HUES48 (cell line): ENCODE results near the gene JAKMIP1.
"Not testable (repeated sequence)": the region's sequence is repeated elsewhere in the genome, so short reads cannot be mapped to it uniquely, and the experiment has no call there.

Experiments used
- H3K27ac ChIP-seq: one replicate; pipeline ENCODE4 v1.7.0; 2013; ENCODE audit warnings: low read depth, low read length, inconsistent platforms
- H3K27me3 ChIP-seq: 2 replicates; pipeline ENCODE4 v1.6.1; 2013; ENCODE audit warnings: mild to moderate bottlenecking, low read length; ENCODE audit not compliant: control insufficient read depth, insufficient read depth
- H3K36me3 ChIP-seq: 2 replicates; pipeline ENCODE4 v1.6.1; 2013; ENCODE audit warnings: low read length; ENCODE audit not compliant: control insufficient read depth, insufficient read depth
- H3K4me1 ChIP-seq: 2 replicates; pipeline ENCODE4 v1.6.1; 2013; ENCODE audit warnings: mild to moderate bottlenecking, low read length; ENCODE audit not compliant: control insufficient read depth, insufficient read depth
- H3K4me3 ChIP-seq: 2 replicates; pipeline ENCODE4 v1.5.1; 2013; ENCODE audit warnings: mild to moderate bottlenecking, low read depth, low read length
- H3K9ac ChIP-seq: 2 replicates; pipeline ENCODE4 v1.6.1; 2013; ENCODE audit warnings: mild to moderate bottlenecking, low read depth, low read length, moderate library complexity
- H3K9me3 ChIP-seq: 2 replicates; pipeline ENCODE4 v1.6.1; 2013; ENCODE audit warnings: low read length; ENCODE audit not compliant: control insufficient read depth, insufficient read depth

The JAKMIP1 gene

GRCh38 chr4:6209921-6210320, 9.6 kb upstream of the JAKMIP1 start:
- Histone ChIP-seq H3K4me3 (no peak overlapping the region), H3K4me1 (no peaks in the 10 kb centered on the region), H3K9ac (no peak overlapping the region), H3K27ac (no peak overlapping the region), H3K27me3 (no peaks in the 10 kb centered on the region), H3K36me3 (no peaks in the 10 kb centered on the region), H3K9me3 (no peaks in the 10 kb centered on the region)

- not testable (repeated sequence) for H3K27me3 ChIP-seq, H3K9ac ChIP-seq, H3K9me3 ChIP-seq, H3K36me3 ChIP-seq, H3K4me1 ChIP-seq, H3K4me3 ChIP-seq, H3K27ac ChIP-seq
Measured at GRCh38 chr4:6209291-6209690, 8.9 kb upstream of the JAKMIP1 start.

- H3K27ac ChIP-seq, result no peak overlapping the region
- no peak overlapping the region for H3K4me3 ChIP-seq
- H3K4me1 ChIP-seq, result no peaks in the 10 kb centered on the region
- H3K27me3 ChIP-seq, result no peaks in the 10 kb centered on the region
- H3K9me3 ChIP-seq, result no peaks in the 10 kb centered on the region
- no peak overlapping the region for H3K9ac ChIP-seq
- no peaks in the 10 kb centered on the region for H3K36me3 ChIP-seq
Measured at GRCh38 chr4:6208416-6208815, 8.1 kb upstream of the JAKMIP1 start.

- H3K27me3 ChIP-seq, result no peaks in the 10 kb centered on the region; the same call in 1 of the 2 replicates
- H3K36me3 ChIP-seq, result no peaks in the 10 kb centered on the region
- no peak overlapping the region for H3K4me3 ChIP-seq
- H3K9me3 ChIP-seq, result no peaks in the 10 kb centered on the region
- H3K9ac ChIP-seq, result no peak overlapping the region
- no peak overlapping the region for H3K27ac ChIP-seq
- no peaks in the 10 kb centered on the region for H3K4me1 ChIP-seq
Measured at GRCh38 chr4:6207602-6208001, 7.3 kb upstream of the JAKMIP1 start.

- Histone ChIP-seq H3K27me3 (peaks cover 1% of the 10 kb centered on the region), H3K9ac (no peak overlapping the region), H3K27ac (no peak overlapping the region), H3K4me3 (no peak overlapping the region), H3K36me3 (no peaks in the 10 kb centered on the region), H3K4me1 (no peaks in the 10 kb centered on the region), H3K9me3 (no peaks in the 10 kb centered on the region)
Measured at GRCh38 chr4:6206771-6207290, 6.5 kb upstream of the JAKMIP1 start.

- H3K4me1 ChIP-seq, result no peaks in the 10 kb centered on the region
- H3K4me3 ChIP-seq, result no peak overlapping the region
Measured at GRCh38 chr4:6205973-6206372, 5.6 kb upstream of the JAKMIP1 start.

GRCh38 chr4:6205567-6205931, 5.2 kb upstream of the JAKMIP1 start:
- Histone ChIP-seq H3K9me3 (no peaks in the 10 kb centered on the region), H3K36me3 (no peaks in the 10 kb centered on the region), H3K27ac (no peak overlapping the region), H3K9ac (no peak overlapping the region), H3K4me1 (no peaks in the 10 kb centered on the region), H3K4me3 (no peak overlapping the region), H3K27me3 (peaks cover 10% of the 10 kb centered on the region)

More at GRCh38 chr4:6205973-6206372, 5.6 kb upstream of the JAKMIP1 start:
- H3K27ac ChIP-seq, result no peak overlapping the region
- no peaks in the 10 kb centered on the region for H3K9me3 ChIP-seq
- H3K9ac ChIP-seq, result no peak overlapping the region
- no peaks in the 10 kb centered on the region for H3K36me3 ChIP-seq
- peaks cover 10% of the 10 kb centered on the region for H3K27me3 ChIP-seq

GRCh38 chr4:6204871-6205566, 4.7 kb upstream of the JAKMIP1 start:
- peaks cover 10% of the 10 kb centered on the region for H3K27me3 ChIP-seq
- H3K27ac ChIP-seq, result no peak overlapping the region
- no peaks in the 10 kb centered on the region for H3K4me1 ChIP-seq
- H3K9ac ChIP-seq, result no peak overlapping the region
- no peaks in the 10 kb centered on the region for H3K36me3 ChIP-seq
- no peaks in the 10 kb centered on the region for H3K9me3 ChIP-seq
- H3K4me3 ChIP-seq, result no peak overlapping the region

- no peak overlapping the region for H3K4me3 ChIP-seq
- no peak overlapping the region for H3K27ac ChIP-seq
- H3K9ac ChIP-seq, result no peak overlapping the region
- no peaks in the 10 kb centered on the region for H3K36me3 ChIP-seq
- no peaks in the 10 kb centered on the region for H3K4me1 ChIP-seq
- no peaks in the 10 kb centered on the region for H3K9me3 ChIP-seq
- peaks cover 10% of the 10 kb centered on the region for H3K27me3 ChIP-seq
Measured at GRCh38 chr4:6204098-6204497, 3.7 kb upstream of the JAKMIP1 start.

GRCh38 chr4:6201580-6202091, 1.3 kb upstream of the JAKMIP1 start:
- Histone ChIP-seq H3K9ac (no peak overlapping the region), H3K27ac (no peak overlapping the region), H3K4me1 (peaks cover 16% of the 10 kb centered on the region; the same call in 1 of the 2 replicates)

GRCh38 chr4:6200922-6201362, 593 bp upstream of the JAKMIP1 start:
- no peaks in the 10 kb centered on the region for H3K9me3 ChIP-seq
- no peaks in the 10 kb centered on the region for H3K36me3 ChIP-seq
- H3K9ac ChIP-seq, result no peak overlapping the region
- peaks cover 13% of the 10 kb centered on the region for H3K27me3 ChIP-seq
- peaks cover 20% of the 10 kb centered on the region for H3K4me1 ChIP-seq
- peak overlapping the region; percentile 75 for H3K4me3 ChIP-seq
- H3K27ac ChIP-seq, result no peak overlapping the region

More at GRCh38 chr4:6201580-6202091, 1.3 kb upstream of the JAKMIP1 start:
- Histone ChIP-seq H3K27me3 (peaks cover 13% of the 10 kb centered on the region), H3K36me3 (no peaks in the 10 kb centered on the region), H3K9me3 (no peaks in the 10 kb centered on the region), H3K4me3 (no peak overlapping the region)
